SU-DHL-6 (cell line): ENCODE data around the gene KCTD3.

Experiments used
- H2AFZ ChIP-seq: fragments of 200-600 bp; sonication (generic); 2 replicates; pipeline ENCODE4 v1.6.1; 2014; ENCODE audit warnings: low read depth, mild to moderate bottlenecking, moderate library complexity, mixed read lengths, antibody characterized with exemption, low read length; ENCODE audit not compliant: severe bottlenecking
- H3F3A ChIP-seq: fragments of 200-600 bp; shearing (Covaris generic); 2 replicates; pipeline ENCODE4 v1.6.0; 2016; ENCODE audit warnings: antibody characterized with exemption, mild to moderate bottlenecking; ENCODE audit not compliant: insufficient read depth
- H3K27ac ChIP-seq: fragments of 200-600 bp; sonication (generic); 2 replicates; pipeline ENCODE4 v1.5.1; 2016; ENCODE audit warnings: low read depth, mild to moderate bottlenecking, low read length, moderate library complexity, mixed read lengths
- H3K27me3 ChIP-seq: fragments of 200-600 bp; sonication (generic), shearing (Covaris generic); 2 replicates; pipeline ENCODE4 v1.6.0; 2014; ENCODE audit warnings: mild to moderate bottlenecking, low read length
- H3K36me3 ChIP-seq: fragments of 200-600 bp; sonication (generic); 2 replicates; pipeline ENCODE4 v1.6.1; 2014; ENCODE audit warnings: mild to moderate bottlenecking, low read length, mixed read lengths
- H3K4me2 ChIP-seq: fragments of 300-600, 200-600 bp; shearing (Covaris generic), sonication (generic); 2 replicates; pipeline ENCODE4 v1.6.0; 2014; ENCODE audit warnings: low read length, low read depth, mild to moderate bottlenecking; ENCODE audit not compliant: poor library complexity, severe bottlenecking
- H3K4me3 ChIP-seq: fragments of 200-600 bp; sonication (generic); 2 replicates; pipeline ENCODE4 v1.5.1; 2014; ENCODE audit warnings: antibody characterized with exemption, low read length, mild to moderate bottlenecking, mixed read lengths; ENCODE audit not compliant: insufficient read depth, poor library complexity, severe bottlenecking
- H3K79me2 ChIP-seq: fragments of 200-600 bp; sonication (generic); 2 replicates; pipeline ENCODE4 v1.6.1; 2014; ENCODE audit warnings: mild to moderate bottlenecking, low read length, moderate library complexity; ENCODE audit not compliant: insufficient read depth
- H3K9ac ChIP-seq: fragments of 200-600 bp; sonication (generic); 2 replicates; pipeline ENCODE4 v1.7.0; 2014; ENCODE audit warnings: mild to moderate bottlenecking, low read length
- H3K9me2 ChIP-seq: fragments of 200-600 bp; sonication (generic); replicated peaks from 2 replicates; pipeline ENCODE4 v1.6.1; 2014; ENCODE audit warnings: low read length; ENCODE audit not compliant: insufficient read depth
- H3K9me3 ChIP-seq: fragments of 200-600 bp; sonication (generic); 2 replicates; pipeline ENCODE4 v1.6.1; 2014; ENCODE audit warnings: low read length, mixed read lengths; ENCODE audit not compliant: insufficient read depth
- H4K20me1 ChIP-seq: fragments of 200-600 bp; sonication (generic); 2 replicates; pipeline ENCODE4 v1.6.1; 2014; ENCODE audit warnings: low read depth, mild to moderate bottlenecking, antibody characterized with exemption, low read length, moderate library complexity, mixed read lengths
- CTCF ChIP-seq: fragments of 200-600 bp; sonication (generic); IDR thresholded peaks from one replicate; pipeline ENCODE4 v1.5.1; 2017; ENCODE audit warnings: antibody characterized with exemption, mild to moderate bottlenecking, low read length, moderate library complexity; ENCODE audit not compliant: insufficient read depth, poor library complexity, severe bottlenecking
- EZH2phosphoT487 ChIP-seq: fragments of 200-600 bp; sonication (generic), shearing (Covaris generic); conservative IDR thresholded peaks from 2 replicates; pipeline ENCODE4 v1.6.1; 2018; ENCODE audit warnings: mild to moderate bottlenecking, antibody characterized with exemption, low read length, moderate library complexity, mixed read lengths

Gene KCTD3

DNA sequence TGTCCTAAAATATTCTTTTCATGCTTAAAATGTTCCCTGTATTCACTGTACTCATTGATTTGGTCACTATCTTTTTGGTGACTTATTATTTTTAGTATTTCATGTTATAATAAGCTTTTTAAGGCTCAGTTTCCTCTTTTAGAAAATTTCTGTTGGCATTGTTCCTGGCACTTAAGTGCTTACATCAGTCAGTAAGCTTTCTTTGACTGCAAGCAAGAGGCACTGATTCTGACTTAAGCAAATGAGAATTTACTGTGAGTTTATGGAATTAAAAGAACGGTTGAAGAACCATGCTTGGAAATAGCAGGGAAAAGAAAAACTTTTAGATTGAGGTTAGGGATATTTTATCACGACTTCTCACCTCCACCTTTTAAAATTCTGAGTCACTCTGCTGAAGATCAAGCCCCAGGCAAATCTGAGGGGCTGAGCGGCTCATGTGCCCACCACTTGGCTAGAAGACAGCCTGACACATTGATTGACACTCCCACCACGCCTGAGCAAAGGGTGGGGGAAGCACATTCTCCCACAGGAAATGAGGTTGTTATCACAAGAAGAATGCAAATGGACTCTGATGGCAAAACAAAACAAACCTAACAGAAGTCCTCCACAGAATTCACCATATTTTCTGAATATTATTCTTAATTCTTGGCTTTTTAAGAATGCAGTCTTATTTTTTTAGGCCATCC, 102.8 kb downstream of the KCTD3 start:
- H3K9me3 ChIP-seq = no peaks in the 10 kb centered on the region
- H3K36me3 ChIP-seq = no peaks in the 10 kb centered on the region
- H4K20me1 ChIP-seq = no peaks in the 10 kb centered on the region
- H2AFZ ChIP-seq = no peak overlapping the region
- no peak overlapping the region for H3K27ac ChIP-seq
- no peaks in the 10 kb centered on the region for H3K27me3 ChIP-seq
- H3K9ac ChIP-seq = no peak overlapping the region
- no peaks in the 10 kb centered on the region for H3K79me2 ChIP-seq
- H3K4me2 ChIP-seq = no peak overlapping the region
- H3K9me2 ChIP-seq = no peaks in the 10 kb centered on the region
- TF ChIP-seq EZH2phosphoT487 (no peak), CTCF (no peak)
- H3F3A ChIP-seq = no peaks in the 10 kb centered on the region
- no peak overlapping the region for H3K4me3 ChIP-seq
